DMS 273 (cell line): ENCODE results near the gene HECTD4.
"Not testable (repeated sequence)": the region's sequence is repeated elsewhere in the genome, so short reads cannot be mapped to it uniquely, and the experiment has no call there.

Source experiments
- DNase-seq: peaks from one replicate; lab custom pipeline; 2025; ENCODE audit not compliant: unreplicated experiment; lab: John Stamatoyannopoulos, UW

The HECTD4 gene

DNA sequence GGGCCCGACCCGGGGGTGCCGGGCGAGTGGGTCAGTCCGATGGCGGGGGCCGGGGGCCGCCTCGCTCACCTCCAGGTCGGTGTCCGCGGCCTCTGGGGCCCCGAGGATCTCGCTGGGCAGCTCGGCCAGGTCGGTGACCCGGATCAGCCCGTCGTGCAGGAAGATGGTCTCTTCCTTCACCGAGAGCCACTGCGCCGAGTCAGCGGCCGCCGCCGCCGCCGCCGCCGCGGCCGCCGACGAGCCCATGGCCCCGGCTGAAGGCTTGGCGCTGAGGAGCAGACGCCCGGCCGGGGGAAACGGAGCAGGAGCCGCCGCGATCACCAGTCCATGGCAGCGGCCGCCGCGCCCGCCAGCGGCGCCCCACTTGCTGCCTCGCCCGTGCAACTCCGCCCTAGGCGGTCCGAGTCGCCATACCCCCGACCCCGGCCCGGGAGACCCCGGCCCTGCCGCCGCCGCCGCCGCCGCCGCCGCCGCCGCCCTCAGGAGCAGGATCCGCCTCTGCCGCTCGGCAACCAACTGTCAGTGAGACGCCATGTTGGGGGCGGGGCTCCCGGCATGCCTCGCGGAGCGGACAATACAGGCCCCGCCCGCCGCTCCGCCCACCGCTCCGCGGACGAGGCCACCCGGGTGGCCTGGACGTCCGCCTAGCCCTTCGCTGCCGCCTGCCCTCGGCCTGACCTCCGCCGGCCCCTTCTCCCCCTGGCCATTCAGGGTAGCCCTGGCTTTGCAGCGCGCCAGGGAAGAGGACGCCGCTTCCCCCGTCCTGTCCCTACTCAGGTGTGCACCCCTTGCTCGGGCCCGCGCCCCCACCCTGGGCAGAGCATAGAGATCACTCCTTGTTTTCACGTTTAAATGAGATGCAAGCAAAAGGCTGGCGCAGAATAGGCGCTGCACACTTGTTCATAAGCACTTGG lies at the start of gene HECTD4:
TSS of gene HECTD4 (minus strand) at position 549 of the 914 bp plus-strand sequence. CDS start at position 246, 303 bp downstream.
- peak; percentile 93 for DNase-seq

DNA sequence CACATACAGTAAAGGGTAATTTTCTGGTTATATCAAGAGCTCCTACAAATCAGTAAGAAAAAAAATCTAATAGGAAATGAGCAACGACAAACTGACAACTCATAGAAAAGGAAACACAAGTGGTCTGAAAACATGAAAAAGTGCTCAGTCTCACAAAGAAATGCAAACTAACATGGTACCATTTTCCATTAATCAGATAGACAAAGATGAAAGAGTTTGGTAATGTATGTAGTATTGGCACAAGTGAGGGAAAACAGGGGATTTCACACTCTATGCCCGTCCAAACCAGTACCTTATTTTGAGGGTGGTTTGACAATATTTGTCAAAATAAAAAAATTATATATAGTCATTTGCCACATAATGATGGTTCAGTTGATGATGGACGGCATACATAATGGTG lies 49.7 kb upstream of the HECTD4 start:
- DNase-seq, result no peak

DNA sequence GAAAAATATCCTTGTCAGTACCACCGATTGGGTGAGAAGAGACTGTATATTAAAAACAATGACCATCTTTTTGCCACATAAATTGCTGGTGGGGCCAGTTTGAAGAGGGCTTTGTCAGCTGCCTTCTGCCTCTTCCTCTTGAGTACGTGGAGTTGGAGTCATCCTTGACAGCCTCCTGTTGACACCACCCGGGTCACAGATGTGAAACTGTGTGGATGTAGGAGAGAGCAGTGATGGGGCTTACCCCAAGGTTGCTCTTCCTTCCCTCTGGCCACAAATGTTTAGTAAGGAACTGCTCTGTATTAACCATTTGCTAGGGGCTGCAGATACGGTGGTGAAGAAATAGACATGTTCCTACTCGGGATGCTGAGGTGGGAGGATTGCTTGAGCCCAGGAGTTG lies 48.7 kb upstream of the HECTD4 start:
- no peak for DNase-seq

GRCh38 chr12:112427760-112428159 lies 45.5 kb upstream of the HECTD4 start:
- no peak for DNase-seq

- no peak for DNase-seq
Observed at GRCh38 chr12:112425582-112426382, 43.6 kb upstream of the HECTD4 start.

GRCh38 chr12:112424126-112424525 lies 41.9 kb upstream of the HECTD4 start:
- no peak for DNase-seq

DNA sequence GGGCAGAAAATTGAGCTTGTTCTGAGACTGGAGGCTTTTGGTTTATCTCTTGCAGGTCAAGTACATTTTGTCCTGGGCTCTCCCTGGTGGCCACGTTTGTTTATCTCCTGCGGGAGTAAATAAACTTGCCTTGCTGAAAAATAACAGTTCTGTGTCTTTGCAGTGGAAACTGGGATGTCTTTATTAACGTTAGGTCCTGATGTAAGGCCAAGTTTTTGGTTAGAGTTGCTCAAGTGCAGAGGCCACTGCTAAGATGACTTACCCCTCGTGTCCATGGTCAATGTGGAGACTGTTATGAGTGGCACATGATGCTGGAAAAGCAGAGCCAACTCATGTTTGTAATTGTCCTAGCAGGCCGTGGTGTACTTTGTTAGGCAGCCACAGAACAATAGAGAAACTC lies 40.3 kb upstream of the HECTD4 start:
- no peak for DNase-seq

GRCh38 chr12:112421363-112421762 lies 39.1 kb upstream of the HECTD4 start:
- DNase-seq, result no peak

- DNase-seq, result no peak
Observed at GRCh38 chr12:112420740-112421139, 38.5 kb upstream of the HECTD4 start.

- peak; percentile 74 for DNase-seq
Observed at GRCh38 chr12:112419297-112420133, 37.3 kb upstream of the HECTD4 start.

DNA sequence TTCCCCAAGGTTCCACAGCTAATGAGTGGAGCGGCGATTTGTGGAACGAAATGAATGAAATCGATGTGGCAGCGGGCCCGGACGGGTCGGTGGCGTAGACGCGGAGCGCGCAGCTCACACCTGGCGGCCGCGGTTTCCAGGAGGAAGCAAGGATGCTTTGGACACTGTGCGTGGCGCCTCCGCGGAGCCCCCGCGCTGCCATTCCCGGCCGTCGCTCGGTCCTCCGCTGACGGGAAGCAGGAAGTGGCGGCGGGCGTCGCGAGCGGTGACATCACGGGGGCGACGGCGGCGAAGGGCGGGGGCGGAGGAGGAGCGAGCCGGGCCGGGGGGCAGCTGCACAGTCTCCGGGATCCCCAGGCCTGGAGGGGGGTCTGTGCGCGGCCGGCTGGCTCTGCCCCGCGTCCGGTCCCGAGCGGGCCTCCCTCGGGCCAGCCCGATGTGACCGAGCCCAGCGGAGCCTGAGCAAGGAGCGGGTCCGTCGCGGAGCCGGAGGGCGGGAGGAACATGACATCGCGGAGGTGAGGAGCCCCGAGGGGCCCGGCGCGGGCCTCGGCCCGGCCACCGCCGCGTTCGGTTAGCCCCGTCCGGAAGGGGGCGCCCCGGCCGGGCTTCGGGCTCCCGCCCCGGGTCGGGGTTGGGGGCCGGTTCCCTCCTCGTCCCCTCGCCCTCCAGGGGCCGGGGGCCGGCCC lies 36.5 kb upstream of the HECTD4 start, which contains the start of gene PTPN11:
TSS of gene PTPN11 (plus strand) at position 340 of the 689 bp plus-strand sequence. CDS start at position 505, 165 bp downstream.
- peak; percentile 87 for DNase-seq

DNA sequence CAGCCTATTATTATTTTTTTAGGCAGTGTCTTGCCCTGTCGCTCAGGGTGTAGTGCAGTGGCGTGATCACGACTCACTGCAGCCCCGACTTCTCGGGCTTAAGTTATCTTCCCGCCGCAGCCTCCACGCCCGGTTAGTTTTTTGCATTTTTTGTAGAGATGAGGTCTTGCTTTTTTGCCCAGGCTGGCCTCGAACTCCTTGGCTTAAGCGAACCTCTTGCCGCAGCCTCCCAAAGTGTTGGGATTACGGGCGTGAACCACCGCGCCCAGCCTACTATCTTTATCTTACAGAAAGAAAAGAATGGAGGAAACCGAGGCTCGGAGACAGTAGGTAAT lies 36.0 kb upstream of the HECTD4 start:
- DNase-seq, result no peak

DNA sequence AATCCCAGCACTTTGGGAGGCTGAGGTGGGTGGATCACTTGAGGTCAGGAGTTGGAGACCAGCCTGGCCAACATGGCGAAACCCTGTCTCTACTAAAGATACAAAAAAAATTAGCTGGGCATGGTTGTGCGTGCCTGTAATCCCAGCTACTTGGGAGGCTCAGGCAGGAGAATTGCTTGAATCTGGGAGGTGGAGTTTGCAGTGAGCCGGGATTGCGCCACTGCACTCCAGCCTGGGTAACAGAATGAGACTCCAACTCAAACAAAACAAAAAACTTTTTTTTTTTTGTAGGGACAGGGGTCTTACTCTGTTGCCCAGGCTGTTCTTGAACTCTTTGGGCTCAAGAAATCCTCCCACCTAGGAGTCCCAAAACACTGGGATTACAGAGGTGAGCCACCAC lies 33.2 kb upstream of the HECTD4 start:
- DNase-seq, result not testable (repeated sequence)

- no peak for DNase-seq
Observed at GRCh38 chr12:112413855-112414625, 31.8 kb upstream of the HECTD4 start.

- no peak for DNase-seq
Observed at GRCh38 chr12:112409906-112410244, 27.6 kb upstream of the HECTD4 start.

DNA sequence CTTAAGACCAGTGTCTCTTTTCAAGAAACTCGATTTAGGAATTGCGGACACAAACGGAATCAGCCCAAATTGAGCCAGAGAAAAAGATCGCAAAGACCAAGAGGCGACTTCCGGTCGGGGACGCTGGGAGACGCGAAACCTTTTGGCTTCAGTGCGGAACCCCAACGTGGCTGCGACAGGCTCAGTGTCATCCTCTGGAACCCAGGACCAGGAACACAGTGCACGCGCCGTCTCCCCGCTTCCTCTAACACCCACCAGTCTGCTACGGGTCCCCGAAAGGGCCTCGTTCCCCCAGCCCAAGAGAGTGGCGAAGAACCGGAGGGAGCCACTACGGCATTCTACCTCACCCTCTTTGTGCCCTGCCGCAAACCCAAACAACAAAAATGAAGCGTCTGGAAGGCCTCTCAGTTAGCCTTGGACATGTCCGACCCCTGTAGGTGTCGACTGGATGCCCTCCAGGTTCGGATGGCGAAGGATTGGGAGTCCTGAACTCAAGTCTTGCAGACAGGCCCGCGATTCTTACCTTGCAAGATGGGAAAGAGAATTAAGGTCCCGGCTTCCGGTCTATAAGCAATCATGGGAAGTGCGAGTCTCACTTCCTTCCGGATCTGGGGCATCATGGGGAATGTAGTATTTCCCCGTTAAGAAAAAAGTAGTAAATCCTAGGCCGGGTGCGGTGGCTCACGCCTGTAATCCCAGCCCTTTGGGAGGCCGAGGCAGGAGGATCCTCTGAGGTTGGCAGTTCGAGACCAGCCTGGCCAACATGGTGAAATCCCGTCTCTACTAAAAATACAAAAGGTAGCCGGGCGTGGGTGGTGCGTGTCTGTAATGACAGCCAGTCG lies 27.1 kb upstream of the HECTD4 start, which contains the start of gene RPL6:
TSS of gene RPL6 (minus strand) at position 542 of the 842 bp plus-strand sequence. CDS start 949 bp downstream, outside the sequence.
- peak; percentile 94 for DNase-seq

- no peak for DNase-seq
Observed at GRCh38 chr12:112408621-112409020, 26.4 kb upstream of the HECTD4 start.

GRCh38 chr12:112407683-112408082 lies 25.5 kb upstream of the HECTD4 start:
- DNase-seq, result not testable (repeated sequence)
